GM12878 (cell line): ENCODE measurements around the gene MAPK8. TPM values are rescaled to one million over a fixed set of nuclear protein-coding genes. Genes with fewer than 3 reads are reported as not detected.

Experiments used
- ATAC-seq: fragments of 200-7000 bp; cut with Tn5 transposase; 3 replicates; pipeline ENCODE4 v1.9.1; 2020; ENCODE audit warnings: mild to moderate bottlenecking, moderate library complexity
- BruUV-seq: library from RNA; stranded (reverse); fragments of 400-500 nt; replicated peaks from 2 replicates; lab custom pipeline; 2021; lab: Mats Ljungman, UMichigan
- CTCF ChIA-PET: fragments of 300-600 bp; sonication (Branson Sonifier 250); formaldehyde crosslinking; extraction: SDS; loops from one replicate; lab custom pipeline; 2021; ENCODE audit warnings: inconsistent platforms; lab: Yijun Ruan, JAX
- POLR2A ChIA-PET: fragments of 350-600 bp; formaldehyde crosslinking; extraction: SDS; loops from one replicate; lab custom pipeline; 2021; ENCODE audit warnings: inconsistent platforms; lab: Charles Lee
- RAD21 ChIA-PET: fragments of 300-600 bp; sonication (Branson Sonifier 250); formaldehyde crosslinking; loops from one replicate; lab custom pipeline; 2023; ENCODE audit warnings: antibody characterized with exemption; ENCODE audit not compliant: unreplicated experiment; lab: Charles Lee
- SMC1A ChIA-PET: fragments of 300-600 bp; sonication (Branson Sonifier 250); formaldehyde crosslinking; loops from one replicate; lab custom pipeline; 2023; ENCODE audit not compliant: unreplicated experiment, uncharacterized antibody; lab: Charles Lee
- DNase-seq: peaks from one replicate; pipeline ENCODE4 v3.0.0-alpha.2; 2011; ENCODE audit warnings: low read depth, low spot score
- FAIRE-seq: peaks from 3 replicates; lab custom pipeline; 2011; peaks lifted over from hg19 to GRCh38; lab: Jason Lieb, UNC
- H2AFZ ChIP-seq: 2 replicates; pipeline ENCODE4 v1.6.0; 2011; ENCODE audit warnings: low read depth, low read length, control low read depth; ENCODE audit not compliant: control insufficient read depth
- H3K27ac ChIP-seq: 2 replicates; pipeline ENCODE4 v1.5.1; 2011; ENCODE audit warnings: control low read depth; ENCODE audit not compliant: control insufficient read depth, insufficient read depth
- H3K27me3 ChIP-seq, 2 experiments: replicated peaks in 1 of 2; 2 replicates each; pipeline versions ENCODE4 v1.6.0 to v1.6.1; 2011; ENCODE audit warnings: low read length in 1 of 2; ENCODE audit not compliant: control insufficient read depth in 2 of 2, insufficient read depth in 2 of 2
- H3K36me3 ChIP-seq, 2 experiments: 2 replicates each; pipeline ENCODE4 v1.5.1; 2011; ENCODE audit warnings: low read length in 1 of 2; ENCODE audit not compliant: control insufficient read depth in 2 of 2, insufficient read depth in 2 of 2
- H3K4me1 ChIP-seq: 2 replicates; pipeline ENCODE4 v1.6.1; 2011; ENCODE audit warnings: mild to moderate bottlenecking, low read length, moderate library complexity, mixed read lengths; ENCODE audit not compliant: control insufficient read depth, insufficient read depth
- H3K4me2 ChIP-seq: 2 replicates; pipeline ENCODE4 v1.6.0; 2011; ENCODE audit warnings: control low read depth; ENCODE audit not compliant: control insufficient read depth, insufficient read depth
- H3K4me3 ChIP-seq: fragments of 200-600 bp; sonication (generic); 2 replicates; pipeline ENCODE4 v1.5.1; 2016
- H3K79me2 ChIP-seq: 2 replicates; pipeline ENCODE4 v1.6.0; 2011; ENCODE audit warnings: low read length; ENCODE audit not compliant: control insufficient read depth, insufficient read depth
- H3K9ac ChIP-seq: 2 replicates; pipeline ENCODE4 v1.8.0; 2011; ENCODE audit warnings: low read length, control low read depth, mixed read lengths; ENCODE audit not compliant: control insufficient read depth, insufficient read depth
- H3K9me3 ChIP-seq: replicated peaks from 3 replicates; pipeline ENCODE4 v1.5.1; 2011; ENCODE audit warnings: mild to moderate bottlenecking, low read length; ENCODE audit not compliant: control insufficient read depth, insufficient read depth
- H4K20me1 ChIP-seq: 2 replicates; pipeline ENCODE4 v1.6.0; 2011; ENCODE audit not compliant: control insufficient read depth, insufficient read depth
- BCL11A ChIP-seq: IDR thresholded peaks from 2 replicates; pipeline ENCODE4 v1.6.1; 2011; ENCODE audit warnings: low read depth, low read length
- BRCA1 ChIP-seq: IDR thresholded peaks from 2 replicates; pipeline ENCODE4 v1.6.1; 2011; ENCODE audit warnings: low read depth, low read length, improper control_type of control experiment
- CBX5 ChIP-seq: sonication (generic); IDR thresholded peaks from 2 replicates; pipeline ENCODE4 v1.6.1; 2016; ENCODE audit warnings: low read depth, moderate library complexity, mild to moderate bottlenecking, inconsistent platforms
- EED ChIP-seq: sonication (generic); IDR thresholded peaks from 2 replicates; pipeline ENCODE4 v1.6.1; 2016; ENCODE audit warnings: antibody characterized with exemption, low read depth
- GABPA ChIP-seq: IDR thresholded peaks from 2 replicates; pipeline ENCODE4 v1.6.1; 2014; ENCODE audit warnings: antibody characterized with exemption, low read depth, mild to moderate bottlenecking, inconsistent platforms
- NFXL1 ChIP-seq: fragments of 450-650 bp; IDR thresholded peaks from 2 replicates; pipeline ENCODE4 v1.6.1; 2017; ENCODE audit warnings: antibody characterized with exemption, mild to moderate bottlenecking, borderline replicate concordance
- PAX8 ChIP-seq: fragments of 450-650 bp; IDR thresholded peaks from 2 replicates; pipeline ENCODE4 v1.6.1; 2017; ENCODE audit warnings: mild to moderate bottlenecking, moderate library complexity
- RB1 ChIP-seq: fragments of 450-650 bp; formaldehyde crosslinking; IDR thresholded peaks from 2 replicates; pipeline ENCODE4 v1.6.1; 2017; ENCODE audit warnings: mild to moderate bottlenecking, borderline replicate concordance
- SREBF1 ChIP-seq: IDR thresholded peaks from 2 replicates; pipeline ENCODE4 v1.6.1; 2012; ENCODE audit warnings: mild to moderate bottlenecking, low read length
- ZBED1 ChIP-seq: IDR thresholded peaks from 2 replicates; pipeline ENCODE4 v1.6.1; 2016; ENCODE audit warnings: borderline replicate concordance
- WGBS: methylation state at CpG from one replicate; pipeline ENCODE4 v1.1.6; 2016; ENCODE audit warnings: low lambda C conversion rate; ENCODE audit not compliant: insufficient replicate concordance, insufficient coverage; ENCODE audit errors: missing lambda C conversion rate; 5-methylcytosine and 5-hydroxymethylcytosine counted together
- in situ Hi-C: fragments of 300-500 bp; cut with MboI; formaldehyde crosslinking; loops from 9 replicates; pipeline ENCODE4 v1.14.3; 2018; ENCODE audit warnings: mixed read lengths
- intact Hi-C: fragments of 100-400 bp; cut with micrococcal nuclease; formaldehyde crosslinking; loops from one replicate; pipeline ENCODE4 v1.14.2; 2022; ENCODE audit not compliant: unreplicated experiment
- polyA plus RNA-seq, 11 experiments: library from polyadenylated mRNA; depleted of rRNA in 4 of 11; unstranded in 6 of 11; stranded (reverse) in 5 of 11; fragments of >200 nt; fragmentation: Nextera tagmentation in 4 of 11; fragmentation: Illumina TruSeq in 1 of 11; extraction: Ambion mirVana in 4 of 11; extraction: Trizol in 1 of 11; gene quantifications; 1 replicate in 1 of 11; 2 replicates in 10 of 11; pipeline versions ENCODE4 v1.2.1 to v1.2.3, GENCODE V29; 2011 to 2016; ENCODE audit warnings: inconsistent platforms in 2 of 11, missing spikeins in 2 of 11, low read depth in 1 of 11
- total RNA-seq, 4 experiments: library from RNA; depleted of rRNA in 3 of 4; stranded (reverse); fragments of >200 nt in 3 of 4; fragmentation: Illumina TruSeq in 1 of 4; extraction: Trizol in 1 of 4; gene quantifications; 2 replicates each; pipeline versions ENCODE4 v1.2.1 to v1.2.3, GENCODE V29; 2013 to 2021
- TF ChIP-seq, protein P1 (sequence below): fragments of 450-650 bp; formaldehyde crosslinking; IDR thresholded peaks from 2 replicates; pipeline ENCODE4 v1.4.0; 2020; ENCODE audit warnings: mild to moderate bottlenecking, moderate library complexity
- TF ChIP-seq, protein P2 (sequence below): IDR thresholded peaks from 2 replicates; pipeline ENCODE4 v1.6.1; 2011; ENCODE audit warnings: borderline replicate concordance, low read depth, mild to moderate bottlenecking, moderate library complexity, low read length; ENCODE audit not compliant: insufficient read depth, poor library complexity, severe bottlenecking

The MAPK8 gene
- total and polyA plus RNA-seq, 10 of the 15 experiments (the other 5 are each of a cell fraction or from before 2014, with no cell fraction given), result 3.9 to 102 (median 40.0) TPM

DNA sequence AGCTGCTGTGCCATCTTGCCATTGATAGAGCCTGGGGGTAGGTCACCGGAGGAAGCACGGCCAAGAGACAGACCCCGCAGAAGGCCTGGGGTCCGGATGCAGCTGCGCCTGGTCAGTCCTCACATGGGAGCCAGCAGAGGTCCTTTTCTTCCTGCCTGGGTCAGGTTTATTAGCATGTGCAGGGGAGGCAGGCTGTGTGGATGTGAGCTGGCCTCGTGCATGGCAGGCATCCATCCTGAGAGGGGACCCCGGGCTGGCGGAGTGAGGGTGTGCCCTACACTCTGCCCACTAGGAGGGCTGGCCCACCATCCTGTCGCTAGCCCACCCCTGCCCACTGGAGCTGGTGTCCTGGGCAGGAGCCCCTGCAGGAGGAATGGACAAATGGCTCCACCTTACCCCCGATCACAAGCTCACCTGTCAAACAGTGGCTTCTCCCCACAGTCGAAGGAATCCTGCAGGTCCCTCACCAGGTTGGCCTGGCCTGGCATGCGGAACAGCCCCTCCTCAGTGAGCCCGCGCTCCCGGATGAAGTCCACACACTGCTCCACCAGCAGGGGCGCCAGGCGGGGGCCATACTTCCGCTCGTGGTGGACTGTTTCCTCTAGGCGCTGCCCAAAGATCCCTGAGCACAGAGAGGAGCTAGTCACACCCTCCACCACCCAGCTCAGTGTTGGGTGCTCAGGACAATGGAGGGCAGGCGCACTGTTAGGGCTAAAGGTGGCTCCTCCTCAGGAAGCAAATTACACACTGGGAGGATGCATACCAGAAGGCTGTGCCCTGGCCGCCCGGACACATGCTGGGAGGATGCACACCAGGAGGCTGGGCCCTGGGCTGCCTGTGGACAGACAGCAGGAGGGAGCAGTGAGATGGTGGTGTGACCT, 153.0 kb downstream of the MAPK8 start:
- Histone ChIP-seq H3K79me2 (no peaks in the 10 kb centered on the region), H3K9me3 (no peaks in the 10 kb centered on the region), H3K36me3 (no peaks in the 10 kb centered on the region), H4K20me1 (no peaks in the 10 kb centered on the region), H3K27ac (no peak overlapping the region), H2AFZ (no peak overlapping the region), H3K27me3 (no peaks in the 10 kb centered on the region; a peak in 1 of 4 replicates), H3K9ac (no peak overlapping the region), H3K4me3 (no peak overlapping the region), H3K4me2 (no peak overlapping the region), H3K4me1 (no peaks in the 10 kb centered on the region)
- ChIA-PET POLR2A (no interaction called here), SMC1A (interaction anchor here (1.5 kb wide), 1 partner anchor 10 kb away, joined by 5 read pairs; no protein-coding TSS in a partner anchor), RAD21 (no interaction called here), CTCF (no interaction called here)
- no peak for ATAC-seq
- FAIRE-seq, result no peak
- intact Hi-C loops (no loop called here), in situ Hi-C loops (no loop called here)
- no peak for TF ChIP-seq EED
- TF ChIP-seq, protein P1, sequence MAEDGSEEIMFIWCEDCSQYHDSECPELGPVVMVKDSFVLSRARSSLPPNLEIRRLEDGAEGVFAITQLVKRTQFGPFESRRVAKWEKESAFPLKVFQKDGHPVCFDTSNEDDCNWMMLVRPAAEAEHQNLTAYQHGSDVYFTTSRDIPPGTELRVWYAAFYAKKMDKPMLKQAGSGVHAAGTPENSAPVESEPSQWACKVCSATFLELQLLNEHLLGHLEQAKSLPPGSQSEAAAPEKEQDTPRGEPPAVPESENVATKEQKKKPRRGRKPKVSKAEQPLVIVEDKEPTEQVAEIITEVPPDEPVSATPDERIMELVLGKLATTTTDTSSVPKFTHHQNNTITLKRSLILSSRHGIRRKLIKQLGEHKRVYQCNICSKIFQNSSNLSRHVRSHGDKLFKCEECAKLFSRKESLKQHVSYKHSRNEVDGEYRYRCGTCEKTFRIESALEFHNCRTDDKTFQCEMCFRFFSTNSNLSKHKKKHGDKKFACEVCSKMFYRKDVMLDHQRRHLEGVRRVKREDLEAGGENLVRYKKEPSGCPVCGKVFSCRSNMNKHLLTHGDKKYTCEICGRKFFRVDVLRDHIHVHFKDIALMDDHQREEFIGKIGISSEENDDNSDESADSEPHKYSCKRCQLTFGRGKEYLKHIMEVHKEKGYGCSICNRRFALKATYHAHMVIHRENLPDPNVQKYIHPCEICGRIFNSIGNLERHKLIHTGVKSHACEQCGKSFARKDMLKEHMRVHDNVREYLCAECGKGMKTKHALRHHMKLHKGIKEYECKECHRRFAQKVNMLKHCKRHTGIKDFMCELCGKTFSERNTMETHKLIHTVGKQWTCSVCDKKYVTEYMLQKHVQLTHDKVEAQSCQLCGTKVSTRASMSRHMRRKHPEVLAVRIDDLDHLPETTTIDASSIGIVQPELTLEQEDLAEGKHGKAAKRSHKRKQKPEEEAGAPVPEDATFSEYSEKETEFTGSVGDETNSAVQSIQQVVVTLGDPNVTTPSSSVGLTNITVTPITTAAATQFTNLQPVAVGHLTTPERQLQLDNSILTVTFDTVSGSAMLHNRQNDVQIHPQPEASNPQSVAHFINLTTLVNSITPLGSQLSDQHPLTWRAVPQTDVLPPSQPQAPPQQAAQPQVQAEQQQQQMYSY (CRISPR knock-in tag), result no peak
- TF ChIP-seq NFXL1, result no peak
- no peak for TF ChIP-seq BRCA1
- no peak for TF ChIP-seq ZBED1
- no peak for TF ChIP-seq PAX8
- TF ChIP-seq SREBF1, result no peak
- TF ChIP-seq BCL11A, result no peak
- no peak for TF ChIP-seq GABPA
- TF ChIP-seq, protein P2, sequence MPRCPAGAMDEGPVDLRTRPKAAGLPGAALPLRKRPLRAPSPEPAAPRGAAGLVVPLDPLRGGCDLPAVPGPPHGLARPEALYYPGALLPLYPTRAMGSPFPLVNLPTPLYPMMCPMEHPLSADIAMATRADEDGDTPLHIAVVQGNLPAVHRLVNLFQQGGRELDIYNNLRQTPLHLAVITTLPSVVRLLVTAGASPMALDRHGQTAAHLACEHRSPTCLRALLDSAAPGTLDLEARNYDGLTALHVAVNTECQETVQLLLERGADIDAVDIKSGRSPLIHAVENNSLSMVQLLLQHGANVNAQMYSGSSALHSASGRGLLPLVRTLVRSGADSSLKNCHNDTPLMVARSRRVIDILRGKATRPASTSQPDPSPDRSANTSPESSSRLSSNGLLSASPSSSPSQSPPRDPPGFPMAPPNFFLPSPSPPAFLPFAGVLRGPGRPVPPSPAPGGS, result no peak
- no peak for TF ChIP-seq CBX5
- no peak for TF ChIP-seq RB1
- 51% methylated on average over 23 of the region's 23 CpGs for WGBS
- BruUV-seq, result no TSS peak
- DNase-seq, result no peak
